Lung (tissue), 12 donors: ENCODE data around the gene DBNDD1. TPM values are rescaled to one million over a fixed set of nuclear protein-coding genes. Genes with fewer than 3 reads are reported as not detected.
"Not testable (repeated sequence)": the region's sequence is repeated elsewhere in the genome, so short reads cannot be mapped to it uniquely, and the experiment has no call there.

ENCODE experiments used
- ATAC-seq: fragments of 200-7000 bp; cut with Tn5 transposase; one replicate; pipeline ENCODE4 v1.9.1; 2020; ENCODE audit warnings: moderate number of reproducible peaks; ENCODE audit not compliant: insufficient read depth, low FRiP score
- DNase-seq, 3 donors: peaks; one replicate each; pipeline ENCODE4 v3.0.0-alpha.2; 2013 to 2017
- H3K27ac ChIP-seq, 2 donors: one replicate each; pipeline ENCODE4 v1.5.1; 2013; ENCODE audit warnings: mild to moderate bottlenecking in 2 of 2, moderate library complexity in 2 of 2, control low read depth in 1 of 2, inconsistent platforms in 1 of 2, low read depth in 1 of 2, low read length in 1 of 2
- H3K27me3 ChIP-seq, 3 donors: one replicate each; pipeline ENCODE4 v1.5.1; 2013; ENCODE audit warnings: low read length in 2 of 3; ENCODE audit not compliant: control insufficient read depth in 3 of 3, insufficient read depth in 3 of 3
- H3K36me3 ChIP-seq, 4 donors: one replicate each; pipeline ENCODE4 v1.5.1; 2013; ENCODE audit warnings: low read length in 4 of 4, mild to moderate bottlenecking in 1 of 4, moderate library complexity in 1 of 4; ENCODE audit not compliant: control insufficient read depth in 4 of 4, insufficient read depth in 4 of 4
- H3K4me1 ChIP-seq, 5 donors: one replicate each; pipeline ENCODE4 v1.5.1; 2013; ENCODE audit warnings: low read length in 5 of 5, mild to moderate bottlenecking in 2 of 5, moderate library complexity in 1 of 5; ENCODE audit not compliant: control insufficient read depth in 5 of 5, insufficient read depth in 5 of 5
- H3K4me3 ChIP-seq: one replicate; pipeline ENCODE4 v1.5.1; 2013; ENCODE audit warnings: mild to moderate bottlenecking, control low read depth, moderate library complexity
- H3K9ac ChIP-seq, 2 donors: one replicate each; pipeline ENCODE4 v1.5.1; 2013; ENCODE audit warnings: low read length in 2 of 2, control low read depth in 1 of 2; ENCODE audit not compliant: insufficient read depth in 1 of 2
- H3K9me3 ChIP-seq, 4 donors: one replicate each; pipeline ENCODE4 v1.5.1; 2013; ENCODE audit warnings: low read length in 3 of 4, mild to moderate bottlenecking in 1 of 4, moderate library complexity in 1 of 4; ENCODE audit not compliant: control insufficient read depth in 4 of 4, insufficient read depth in 3 of 4
- WGBS, 2 donors: extraction: QIAGEN DNeasy Blood & Tissue Kit; methylation state at CpG; one replicate each; pipeline ENCODE4 v1.1.7; 2013; 5-methylcytosine and 5-hydroxymethylcytosine counted together
- polyA plus RNA-seq, 2 donors: library from polyadenylated mRNA; stranded (reverse); fragments of 200-250 nt; gene quantifications; one replicate each; pipeline ENCODE4 v1.2.1, GENCODE V29; 2013
- total RNA-seq, 2 donors: library from RNA; depleted of rRNA in 1 of 2; stranded (reverse); fragments of >200 nt in 1 of 2; gene quantifications; one replicate each; pipeline ENCODE4 v1.2.1, GENCODE V29; 2014 to 2021
- TF ChIP-seq, protein P1 (sequence below): IDR thresholded peaks from 2 replicates; pipeline ENCODE4 v1.5.1; 2012; ENCODE audit warnings: mild to moderate bottlenecking; ENCODE audit errors: control extremely low read depth, extremely low read depth
- donor health status: control.
- donor health status: control.
- donor health status: Bipolar disorder and iron deficiency.
- donor health status: healthy.
- donor health status: DM: yes; HTN: yes; CAD: no.

DBNDD1 gene
- total and polyA plus RNA-seq, 4 donors: 2.5 to 5.8 (median 4.5) TPM

DNA sequence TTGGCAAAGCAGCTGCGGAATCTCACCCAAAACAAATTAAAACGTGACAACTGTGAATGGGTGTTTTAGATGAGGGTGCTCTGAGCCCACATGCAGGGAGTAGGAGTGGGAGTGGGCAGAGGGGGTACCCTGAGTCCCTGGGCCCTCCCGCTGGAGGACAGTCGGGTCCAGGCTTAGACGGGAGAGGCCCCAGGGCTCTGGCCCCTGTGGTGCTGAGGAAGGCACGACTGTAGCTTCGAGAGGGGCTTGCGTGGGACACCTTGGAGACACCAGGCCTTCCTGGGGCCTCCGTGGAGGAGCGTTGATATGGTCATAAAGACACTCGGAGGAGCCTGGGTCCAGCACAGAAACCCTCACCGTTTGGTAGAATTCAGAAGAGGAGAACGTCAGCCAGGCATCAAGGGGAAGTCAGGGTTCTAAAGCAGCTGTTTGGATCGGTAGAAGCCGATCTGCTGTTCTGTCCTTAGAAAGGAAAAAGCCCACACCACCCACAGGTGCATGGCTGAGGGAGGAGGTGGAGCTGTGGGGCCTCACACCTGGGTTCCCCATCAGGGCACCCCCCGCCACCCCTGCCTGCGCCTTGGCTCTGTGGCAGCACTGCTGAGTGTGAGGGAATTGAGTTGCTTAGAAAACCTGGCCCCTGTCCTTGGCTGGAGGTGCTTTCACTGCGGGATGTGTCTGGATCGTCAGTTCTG, 18.4 kb downstream of the DBNDD1 start:
- H3K36me3 ChIP-seq: peaks cover 0 to 11% (median 9%) of the 10 kb centered on the region in 4 donors

DNA sequence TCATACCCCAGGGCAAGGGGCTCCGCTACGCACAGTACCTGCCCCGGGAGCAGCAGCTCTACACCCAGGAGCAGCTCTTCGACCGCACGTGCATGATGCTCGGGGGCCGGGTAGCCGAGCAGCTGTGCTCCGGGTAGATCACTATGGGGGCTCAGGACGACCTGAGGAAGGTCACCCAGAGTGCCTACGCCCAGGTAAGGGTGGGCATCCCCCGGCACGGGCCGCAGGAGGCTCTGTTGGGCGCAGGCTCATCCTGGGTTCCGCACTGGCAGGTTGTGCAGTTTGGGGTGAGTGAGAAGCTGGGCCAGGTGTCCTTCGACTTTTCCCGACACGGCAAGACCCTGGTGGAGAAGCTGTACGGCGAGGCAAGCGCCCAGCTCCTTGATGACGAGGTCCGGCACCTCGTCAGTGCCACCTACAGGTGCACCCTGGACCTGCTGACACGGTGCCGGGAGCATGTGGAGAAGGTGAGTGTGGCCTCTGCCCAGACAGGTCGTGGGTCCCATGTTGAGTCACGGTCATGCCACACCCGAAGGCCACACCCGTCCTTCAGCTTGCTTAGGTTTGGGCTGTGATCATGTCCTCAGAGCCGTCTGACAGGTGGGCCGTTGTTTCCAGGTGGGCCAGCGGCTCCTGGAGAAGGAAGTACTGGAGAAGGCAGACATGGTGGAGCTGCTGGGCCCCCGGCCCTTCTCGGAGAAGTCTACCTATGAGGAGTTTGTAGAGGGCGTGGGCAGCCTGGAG, 19.3 kb downstream of the DBNDD1 start:
- Histone ChIP-seq H3K27ac (no peak overlapping the region), H3K36me3 (peaks cover 0 to 20% (median 13%) of the 10 kb centered on the region in 4 donors), H3K4me1 (peaks cover 0 to 2% (median 0%) of the 10 kb centered on the region in 5 donors), H3K9ac (no peak overlapping the region), H3K9me3 (peaks cover 0 to 11% (median 0%) of the 10 kb centered on the region in 4 donors), H3K4me3 (no peak overlapping the region), H3K27me3 (no peaks in the 10 kb centered on the region)
- TF ChIP-seq, protein P1, sequence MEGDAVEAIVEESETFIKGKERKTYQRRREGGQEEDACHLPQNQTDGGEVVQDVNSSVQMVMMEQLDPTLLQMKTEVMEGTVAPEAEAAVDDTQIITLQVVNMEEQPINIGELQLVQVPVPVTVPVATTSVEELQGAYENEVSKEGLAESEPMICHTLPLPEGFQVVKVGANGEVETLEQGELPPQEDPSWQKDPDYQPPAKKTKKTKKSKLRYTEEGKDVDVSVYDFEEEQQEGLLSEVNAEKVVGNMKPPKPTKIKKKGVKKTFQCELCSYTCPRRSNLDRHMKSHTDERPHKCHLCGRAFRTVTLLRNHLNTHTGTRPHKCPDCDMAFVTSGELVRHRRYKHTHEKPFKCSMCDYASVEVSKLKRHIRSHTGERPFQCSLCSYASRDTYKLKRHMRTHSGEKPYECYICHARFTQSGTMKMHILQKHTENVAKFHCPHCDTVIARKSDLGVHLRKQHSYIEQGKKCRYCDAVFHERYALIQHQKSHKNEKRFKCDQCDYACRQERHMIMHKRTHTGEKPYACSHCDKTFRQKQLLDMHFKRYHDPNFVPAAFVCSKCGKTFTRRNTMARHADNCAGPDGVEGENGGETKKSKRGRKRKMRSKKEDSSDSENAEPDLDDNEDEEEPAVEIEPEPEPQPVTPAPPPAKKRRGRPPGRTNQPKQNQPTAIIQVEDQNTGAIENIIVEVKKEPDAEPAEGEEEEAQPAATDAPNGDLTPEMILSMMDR: no peak
- WGBS, 2 donors: 93 to 94% methylated on average over 38 of the region's 38 CpGs
- no peak for DNase-seq
- no peak for ATAC-seq

More for the DNA sequence above, 18.4 kb downstream of the DBNDD1 start:
- TF ChIP-seq, protein P1: no peak
- DNase-seq (no peak), ATAC-seq (no peak)
- H3K4me3 ChIP-seq: no peak overlapping the region
- WGBS, 2 donors: 88 to 92% methylated on average over 19 of the region's 19 CpGs
- peaks cover 0 to 2% (median 0%) of the 10 kb centered on the region in 4 donors for H3K9me3 ChIP-seq
- no peak overlapping the region for H3K9ac ChIP-seq
- H3K4me1 ChIP-seq: peaks cover 0 to 2% (median 0%) of the 10 kb centered on the region in 5 donors
- H3K27me3 ChIP-seq: no peaks in the 10 kb centered on the region
- H3K27ac ChIP-seq: no peak overlapping the region

- TF ChIP-seq, protein P1: no peak
- H3K27me3 ChIP-seq: no peaks in the 10 kb centered on the region
- peaks cover 0 to 2% (median 0%) of the 10 kb centered on the region in 5 donors for H3K4me1 ChIP-seq
- no peak overlapping the region for H3K4me3 ChIP-seq
- 93 to 97% methylated on average over 1 of the region's 1 CpG for WGBS, 2 donors
- H3K9me3 ChIP-seq: peaks cover 0 to 12% (median 0%) of the 10 kb centered on the region in 4 donors
- H3K9ac ChIP-seq: no peak overlapping the region
- H3K36me3 ChIP-seq: peaks cover 0 to 30% (median 24%) of the 10 kb centered on the region in 4 donors
- no peak for DNase-seq
- ATAC-seq: no peak
- peak overlapping the region in 1 of 2 donors; percentile 48 for H3K27ac ChIP-seq
Observed at GRCh38 chr16:89996178-89996489, 23.1 kb downstream of the DBNDD1 start.

DNA sequence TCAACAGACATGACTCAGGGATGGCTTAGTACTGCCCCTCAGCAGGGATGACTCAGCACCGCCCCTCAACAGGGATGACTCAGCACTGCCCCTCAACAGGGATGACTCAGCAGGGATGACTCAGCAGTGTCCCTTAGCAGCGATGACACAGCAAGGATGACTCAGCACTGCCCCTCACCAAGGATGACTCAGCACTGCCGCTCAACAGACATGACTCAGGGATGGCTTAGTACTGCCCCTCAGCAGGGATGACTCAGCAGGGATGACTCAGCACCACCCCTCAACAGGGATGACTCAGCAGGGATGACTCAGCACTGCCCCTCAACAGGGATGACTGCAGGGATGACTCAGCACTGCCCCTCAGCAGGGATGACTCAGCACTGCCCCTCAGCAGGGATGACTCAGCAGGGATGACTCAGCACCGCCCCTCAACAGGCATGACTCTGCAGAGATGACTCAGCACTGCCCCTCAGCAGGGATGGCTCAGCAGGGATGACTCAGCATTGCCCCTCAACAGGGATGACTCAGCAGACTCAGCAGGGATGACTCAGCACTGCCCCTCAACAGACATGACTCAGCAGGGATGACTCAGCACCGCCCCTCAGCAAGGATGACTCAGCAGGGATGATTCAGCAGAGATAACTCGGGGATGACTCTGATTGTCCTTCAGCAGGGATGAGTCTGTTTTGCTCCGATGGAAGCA, 23.6 kb downstream of the DBNDD1 start:
- not testable (repeated sequence) for H3K9ac ChIP-seq, H3K4me3 ChIP-seq, ATAC-seq, H3K27me3 ChIP-seq, DNase-seq, H3K4me1 ChIP-seq
- WGBS, 2 donors: 73 to 82% methylated on average over 7 of the region's 7 CpGs
- Histone ChIP-seq H3K36me3 (peaks cover 2 to 35% (median 24%) of the 10 kb centered on the region in 4 donors), H3K27ac (peak overlapping the region in 1 of 2 donors; percentile 48), H3K9me3 (peaks cover 0 to 12% (median 0%) of the 10 kb centered on the region in 4 donors)

DNA sequence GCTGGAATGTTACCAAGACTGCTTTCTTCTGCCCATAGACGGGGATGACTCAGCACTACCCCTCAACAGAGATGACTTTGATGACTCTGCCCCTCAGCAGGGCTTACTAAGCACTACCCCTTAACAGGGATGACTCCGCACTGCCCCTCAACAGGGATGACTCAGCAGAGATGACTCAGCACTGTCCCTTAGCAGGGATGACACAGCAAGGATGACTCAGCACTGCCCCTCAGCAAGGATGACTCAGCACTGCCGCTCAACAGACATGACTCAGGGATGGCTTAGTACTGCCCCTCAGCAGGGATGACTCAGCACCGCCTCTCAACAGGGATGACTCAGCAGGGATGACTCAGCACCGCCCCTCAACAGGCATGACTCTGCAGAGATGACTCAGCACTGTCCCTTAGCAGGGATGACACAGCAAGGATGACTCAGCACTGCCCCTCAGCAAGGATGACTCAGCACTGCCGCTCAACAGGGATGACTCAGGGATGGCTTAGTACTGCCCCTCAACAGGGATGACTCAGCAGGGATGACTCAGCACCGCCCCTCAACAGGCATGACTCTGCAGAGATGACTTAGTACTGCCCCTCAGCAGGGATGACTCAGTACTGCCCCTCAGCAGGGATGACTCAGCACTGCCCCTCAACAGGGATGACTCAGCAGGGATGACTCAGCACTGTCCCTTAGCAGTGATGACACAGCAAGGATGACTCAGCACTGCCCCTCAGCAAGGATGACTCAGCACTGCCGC, 24.4 kb downstream of the DBNDD1 start:
- H3K4me3 ChIP-seq, H3K9ac ChIP-seq, H3K27me3 ChIP-seq, ATAC-seq, H3K4me1 ChIP-seq: not testable (repeated sequence)
- peaks cover 2 to 36% (median 26%) of the 10 kb centered on the region in 4 donors for H3K36me3 ChIP-seq
- H3K9me3 ChIP-seq: peaks cover 0 to 10% (median 0%) of the 10 kb centered on the region in 4 donors
- peak overlapping the region; percentile 43 to 48 for H3K27ac ChIP-seq
- peak in 2 of 3 donors; percentile 42 to 44 for DNase-seq
- 59 to 65% methylated on average over 8 of the region's 8 CpGs for WGBS, 2 donors
